ENCODE data around the gene MACROD2. TPM values are rescaled to one million over a fixed set of nuclear protein-coding genes. Genes with fewer than 3 reads are reported as not detected.
"Not testable (repeated sequence)": the region's sequence is repeated elsewhere in the genome, so short reads cannot be mapped to it uniquely, and the experiment has no call there.

The MACROD2 gene
- total RNA-seq, 1 experiment from 2014 or later: 1.6 TPM

- Histone ChIP-seq H3K4me2 (ENCODE audit: insufficient read depth, insufficient read length, low read length) (no peak overlapping the region), H4K5ac (ENCODE audit: insufficient read length, low read depth, low read length) (no peak overlapping the region), H2BK5ac (ENCODE audit: insufficient read length, low read length) (no peak overlapping the region), H3K4me1 (ENCODE audit: insufficient read depth, low read length) (no peaks in the 10 kb centered on the region), H4K20me1 (ENCODE audit: control insufficient read depth, insufficient read depth, insufficient read length) (no peaks in the 10 kb centered on the region), H2BK120ac (ENCODE audit: low read depth, low read length, poor library complexity, severe bottlenecking) (no peak overlapping the region), H3K9ac (ENCODE audit: extremely low read depth, insufficient read length, low read length) (no peak overlapping the region), H3K27me3 (ENCODE audit: insufficient read depth, low read length) (no peaks in the 10 kb centered on the region), H3K79me2 (ENCODE audit: insufficient read depth, low read length) (no peaks in the 10 kb centered on the region), H2BK12ac (ENCODE audit: insufficient read length, low read depth, low read length) (no peak overlapping the region), H3K14ac (ENCODE audit: insufficient read depth, low read length) (no peak overlapping the region), H3K23ac (ENCODE audit: insufficient read length, low read depth, low read length) (no peak overlapping the region), H2BK20ac (ENCODE audit: low read depth, low read length, poor library complexity, severe bottlenecking) (no peak overlapping the region), H3K9me3 (ENCODE audit: control insufficient read depth, low read depth, low read length) (no peaks in the 10 kb centered on the region), H3K18ac (ENCODE audit: insufficient read length, low read depth, low read length) (no peak overlapping the region), H3K56ac (ENCODE audit: insufficient read length, low read depth, low read length) (no peak overlapping the region), H2AK5ac (ENCODE audit: insufficient read length, low read length) (no peak overlapping the region), H3T11ph (ENCODE audit: low read length) (no peak overlapping the region), H2AFZ (ENCODE audit: low read length) (no peak overlapping the region), H4K8ac (replicated peaks; ENCODE audit: insufficient read length, low read depth, low read length) (no peak overlapping the region), H3K79me1 (ENCODE audit: insufficient read depth, low read depth, low read length, poor library complexity, severe bottlenecking) (no peaks in the 10 kb centered on the region), H3K27ac (ENCODE audit: insufficient read length, low read depth, low read length) (no peak overlapping the region), H3K23me2 (ENCODE audit: insufficient read length, low read depth, low read length, poor library complexity, severe bottlenecking) (no peaks in the 10 kb centered on the region), H3K4ac (ENCODE audit: low read depth, low read length) (no peak overlapping the region), H2BK15ac (ENCODE audit: low read depth, low read length) (no peak overlapping the region), H4K91ac (ENCODE audit: insufficient read length, low read depth, low read length) (no peak overlapping the region)
- Mint-ChIP-seq H3K27me3 (ENCODE audit: low read depth) (no peaks in the 10 kb centered on the region), H3K4me3 (no peak overlapping the region), H3K4me1 (no peaks in the 10 kb centered on the region), H3K36me3 (ENCODE audit: insufficient read depth in 1 of 3, low read depth in 3 of 3) (peaks cover 25 to 33% (median 28%) of the 10 kb centered on the region in 3 experiments), H3K27ac (no peak overlapping the region), H3K9me3 (peaks cover 25 to 42% of the 10 kb centered on the region in 2 experiments)
- no CpG with 5 or more reads among the region's 3 CpGs for WGBS (ENCODE audit: extremely low coverage, insufficient read length, low lambda C conversion rate)
- no peak for TF ChIP-seq CTCF (conservative IDR thresholded peaks at IDR 0.05)
- DNase-seq: no peak
Observed at GRCh38 chr20:14979453-14979986, 984.2 kb downstream of the MACROD2 start.

DNA sequence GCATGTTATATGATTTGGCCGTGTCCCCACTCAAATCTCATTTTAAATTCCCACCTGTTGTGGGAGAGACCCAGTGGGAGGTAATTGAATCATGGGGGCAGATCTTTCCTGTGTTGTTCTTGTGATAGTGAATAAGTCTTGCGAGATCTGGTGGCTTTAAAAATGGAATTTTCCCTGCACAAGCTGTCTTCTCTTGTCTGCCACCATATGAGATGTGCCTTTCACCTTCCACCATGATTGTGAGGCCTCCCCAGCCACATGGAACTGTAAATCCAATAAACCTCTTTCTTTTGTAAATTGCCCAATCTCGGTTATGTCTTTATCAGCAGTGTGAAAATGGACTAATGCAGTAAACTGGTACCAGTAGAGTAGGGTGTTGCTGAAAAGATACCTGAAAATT is 986.2 kb downstream of the MACROD2 start:
- not testable (repeated sequence) for H3K27me3 ChIP-seq (ENCODE audit: insufficient read depth, low read length); H4K8ac ChIP-seq (replicated peaks; ENCODE audit: insufficient read length, low read depth, low read length); H3K4me1 Mint-ChIP-seq; H2BK5ac ChIP-seq (ENCODE audit: insufficient read length, low read length); H3K79me2 ChIP-seq (ENCODE audit: insufficient read depth, low read length); H3K4ac ChIP-seq (ENCODE audit: low read depth, low read length); H3K14ac ChIP-seq (ENCODE audit: insufficient read depth, low read length); H3K56ac ChIP-seq (ENCODE audit: insufficient read length, low read depth, low read length); H3K27ac ChIP-seq (ENCODE audit: insufficient read length, low read depth, low read length); H3K18ac ChIP-seq (ENCODE audit: insufficient read length, low read depth, low read length); H3K9ac ChIP-seq (ENCODE audit: extremely low read depth, insufficient read length, low read length); H4K91ac ChIP-seq (ENCODE audit: insufficient read length, low read depth, low read length); H2BK120ac ChIP-seq (ENCODE audit: low read depth, low read length, poor library complexity, severe bottlenecking); H2BK12ac ChIP-seq (ENCODE audit: insufficient read length, low read depth, low read length); H3K23me2 ChIP-seq (ENCODE audit: insufficient read length, low read depth, low read length, poor library complexity, severe bottlenecking); H3K4me1 ChIP-seq (ENCODE audit: insufficient read depth, low read length); H2BK20ac ChIP-seq (ENCODE audit: low read depth, low read length, poor library complexity, severe bottlenecking); H4K5ac ChIP-seq (ENCODE audit: insufficient read length, low read depth, low read length); H4K20me1 ChIP-seq (ENCODE audit: control insufficient read depth, insufficient read depth, insufficient read length); H3K27ac Mint-ChIP-seq; H3K23ac ChIP-seq (ENCODE audit: insufficient read length, low read depth, low read length); DNase-seq; H2BK15ac ChIP-seq (ENCODE audit: low read depth, low read length); H3K4me2 ChIP-seq (ENCODE audit: insufficient read depth, insufficient read length, low read length); H3K4me3 Mint-ChIP-seq; H2AFZ ChIP-seq (ENCODE audit: low read length); H3K27me3 Mint-ChIP-seq (ENCODE audit: low read depth); H3K9me3 ChIP-seq (ENCODE audit: control insufficient read depth, low read depth, low read length); H3K79me1 ChIP-seq (ENCODE audit: insufficient read depth, low read depth, low read length, poor library complexity, severe bottlenecking); H2AK5ac ChIP-seq (ENCODE audit: insufficient read length, low read length); H3T11ph ChIP-seq (ENCODE audit: low read length)
- WGBS (ENCODE audit: extremely low coverage, insufficient read length, low lambda C conversion rate): no CpG with 5 or more reads among the region's 3 CpGs
- peaks cover 25 to 42% of the 10 kb centered on the region in 2 experiments for H3K9me3 Mint-ChIP-seq
- peaks cover 23 to 35% (median 28%) of the 10 kb centered on the region in 3 experiments for H3K36me3 Mint-ChIP-seq (ENCODE audit: insufficient read depth in 1 of 3, low read depth in 3 of 3)

All from H9 (cell line).